Dermis blood vessel endothelial cell (primary cell): ENCODE measurements around the gene CASKIN1. TPM values are rescaled to one million over a fixed set of nuclear protein-coding genes. Genes with fewer than 3 reads are reported as not detected.

ENCODE experiments used
- DNase-seq: peaks from one replicate; pipeline ENCODE4 v3.0.0; 2010
- total RNA-seq: library from RNA; depleted of rRNA; stranded (reverse); fragments of >200 nt; gene quantifications from 2 replicates; pipeline ENCODE4 v1.2.3, GENCODE V29; 2014

The CASKIN1 gene
- total RNA-seq, 1 donor from 2014 or later = 0.17 TPM

GRCh38 chr16:2173916-2174315 lies 22.5 kb downstream of the CASKIN1 start:
- no peak for DNase-seq

GRCh38 chr16:2173366-2173765 lies 23.0 kb downstream of the CASKIN1 start:
- no peak for DNase-seq

GRCh38 chr16:2172688-2173335 lies 23.6 kb downstream of the CASKIN1 start:
- DNase-seq = no peak

- no peak for DNase-seq
Measured at GRCh38 chr16:2171601-2172178, 24.7 kb downstream of the CASKIN1 start.

- DNase-seq = peak; percentile 64
Measured at GRCh38 chr16:2170587-2171435, 25.6 kb downstream of the CASKIN1 start.

- peak; percentile 96 for DNase-seq
Measured at GRCh38 chr16:2170080-2170479, 26.3 kb downstream of the CASKIN1 start.

- DNase-seq = no peak
Measured at GRCh38 chr16:2167068-2167638, 29.3 kb downstream of the CASKIN1 start.

- DNase-seq = no peak
Measured at GRCh38 chr16:2166263-2167067, 29.9 kb downstream of the CASKIN1 start.

GRCh38 chr16:2165861-2166260 lies 30.5 kb downstream of the CASKIN1 start:
- no peak for DNase-seq

GRCh38 chr16:2163211-2163881 lies 33.1 kb downstream of the CASKIN1 start:
- no peak for DNase-seq

GRCh38 chr16:2162676-2163118 lies 33.7 kb downstream of the CASKIN1 start:
- no peak for DNase-seq

- DNase-seq = no peak
Measured at GRCh38 chr16:2161911-2162310, 34.5 kb downstream of the CASKIN1 start.

- DNase-seq = no peak
Measured at GRCh38 chr16:2160915-2161551, 35.4 kb downstream of the CASKIN1 start.

GRCh38 chr16:2159175-2159838 lies 37.1 kb downstream of the CASKIN1 start:
- DNase-seq = peak; percentile 83

GRCh38 chr16:2158262-2158638 lies 38.2 kb downstream of the CASKIN1 start:
- DNase-seq = no peak

GRCh38 chr16:2157480-2158261 lies 38.7 kb downstream of the CASKIN1 start:
- DNase-seq = no peak

- no peak for DNase-seq
Measured at GRCh38 chr16:2156849-2157224, 39.6 kb downstream of the CASKIN1 start.

- peak; percentile 63 for DNase-seq
Measured at GRCh38 chr16:2155977-2156848, 40.2 kb downstream of the CASKIN1 start.
